Stimulated activated effector memory CD8-positive, alpha-beta T cell treated with anti-CD3 and anti-CD28 coated beads, Interleukin-12 subunit alpha, Interleukin-12 subunit beta, amount 100 ng/mL, for 72 hours (primary cell): Measurements from ENCODE around the gene PCDH9.

Experiments used
- ATAC-seq: fragments of 150-1000 bp; cut with Tn5 transposase; 2 replicates; pipeline ENCODE4 v1.10.0; 2021
- DNase-seq, 2 donors: peaks; one replicate each; pipeline ENCODE4 v3.0.0; 2021 to 2022; ENCODE audit warnings: low spot score in 2 of 2
- H3K27ac Mint-ChIP-seq: one replicate; pipeline ENCODE4 v1.8.0; 2022; ENCODE audit warnings: mild to moderate bottlenecking, mixed read lengths
- H3K36me3 Mint-ChIP-seq: one replicate; pipeline ENCODE4 v1.8.0; 2022; ENCODE audit warnings: mild to moderate bottlenecking, mixed read lengths
- H3K4me1 Mint-ChIP-seq: one replicate; pipeline ENCODE4 v1.8.0; 2022; ENCODE audit warnings: mixed read lengths
- H3K4me3 Mint-ChIP-seq: one replicate; pipeline ENCODE4 v1.8.0; 2022; ENCODE audit warnings: mild to moderate bottlenecking, mixed read lengths
- H3K9me3 Mint-ChIP-seq: one replicate; pipeline ENCODE4 v1.8.0; 2022; ENCODE audit warnings: mixed read lengths

PCDH9 gene

GRCh38 chr13:66849706-66850105, 380.4 kb downstream of the PCDH9 start:
- no peaks in the 10 kb centered on the region for H3K36me3 Mint-ChIP-seq
- no peak for ATAC-seq

GRCh38 chr13:66847541-66847940, 382.6 kb downstream of the PCDH9 start:
- no peak overlapping the region for H3K27ac Mint-ChIP-seq
- no peak overlapping the region for H3K4me3 Mint-ChIP-seq
- ATAC-seq: no peak
- no peaks in the 10 kb centered on the region for H3K36me3 Mint-ChIP-seq
- H3K9me3 Mint-ChIP-seq: peaks cover 18% of the 10 kb centered on the region
- no peaks in the 10 kb centered on the region for H3K4me1 Mint-ChIP-seq
- DNase-seq: no peak

More at GRCh38 chr13:66849706-66850105, 380.4 kb downstream of the PCDH9 start:
- H3K4me3 Mint-ChIP-seq: no peak overlapping the region
- H3K27ac Mint-ChIP-seq: no peak overlapping the region
- no peaks in the 10 kb centered on the region for H3K4me1 Mint-ChIP-seq
- DNase-seq: no peak
- H3K9me3 Mint-ChIP-seq: peaks cover 15% of the 10 kb centered on the region

- Mint-ChIP-seq H3K36me3 (no peaks in the 10 kb centered on the region), H3K27ac (no peak overlapping the region), H3K9me3 (peaks cover 16% of the 10 kb centered on the region), H3K4me3 (no peak overlapping the region), H3K4me1 (no peaks in the 10 kb centered on the region)
- ATAC-seq (no peak), DNase-seq (no peak)
Observed at GRCh38 chr13:66845393-66845792, 384.7 kb downstream of the PCDH9 start.

GRCh38 chr13:66844933-66845332, 385.2 kb downstream of the PCDH9 start:
- DNase-seq (no peak), ATAC-seq (no peak)
- no peak overlapping the region for H3K4me3 Mint-ChIP-seq
- H3K27ac Mint-ChIP-seq: no peak overlapping the region
- peaks cover 17% of the 10 kb centered on the region for H3K9me3 Mint-ChIP-seq
- H3K4me1 Mint-ChIP-seq: no peaks in the 10 kb centered on the region
- no peaks in the 10 kb centered on the region for H3K36me3 Mint-ChIP-seq

GRCh38 chr13:66842766-66843165, 387.4 kb downstream of the PCDH9 start:
- H3K9me3 Mint-ChIP-seq: peaks cover 20% of the 10 kb centered on the region
- ATAC-seq (no peak), DNase-seq (no peak)
- H3K4me1 Mint-ChIP-seq: no peaks in the 10 kb centered on the region
- no peak overlapping the region for H3K4me3 Mint-ChIP-seq
- H3K27ac Mint-ChIP-seq: no peak overlapping the region
- H3K36me3 Mint-ChIP-seq: no peaks in the 10 kb centered on the region

- DNase-seq (no peak), ATAC-seq (no peak)
- Mint-ChIP-seq H3K9me3 (peaks cover 26% of the 10 kb centered on the region), H3K4me1 (no peaks in the 10 kb centered on the region), H3K27ac (no peak overlapping the region), H3K36me3 (no peaks in the 10 kb centered on the region), H3K4me3 (no peak overlapping the region)
Observed at GRCh38 chr13:66840621-66841020, 389.5 kb downstream of the PCDH9 start.

GRCh38 chr13:66837246-66837645, 392.9 kb downstream of the PCDH9 start:
- no peaks in the 10 kb centered on the region for H3K36me3 Mint-ChIP-seq
- H3K27ac Mint-ChIP-seq: no peak overlapping the region
- H3K4me1 Mint-ChIP-seq: no peaks in the 10 kb centered on the region
- no peak overlapping the region for H3K4me3 Mint-ChIP-seq
- no peak for DNase-seq
- peaks cover 25% of the 10 kb centered on the region for H3K9me3 Mint-ChIP-seq
- ATAC-seq: no peak

GRCh38 chr13:66835040-66835628, 395.0 kb downstream of the PCDH9 start:
- H3K9me3 Mint-ChIP-seq: peaks cover 22% of the 10 kb centered on the region
- H3K36me3 Mint-ChIP-seq: no peaks in the 10 kb centered on the region
- ATAC-seq: no peak
- no peak for DNase-seq
- no peaks in the 10 kb centered on the region for H3K4me1 Mint-ChIP-seq
- H3K4me3 Mint-ChIP-seq: no peak overlapping the region
- no peak overlapping the region for H3K27ac Mint-ChIP-seq

- Mint-ChIP-seq H3K4me1 (no peaks in the 10 kb centered on the region), H3K4me3 (no peak overlapping the region), H3K27ac (no peak overlapping the region), H3K36me3 (no peaks in the 10 kb centered on the region), H3K9me3 (peaks cover 15% of the 10 kb centered on the region)
- DNase-seq (no peak), ATAC-seq (no peak)
Observed at GRCh38 chr13:66830940-66831716, 399.0 kb downstream of the PCDH9 start.

GRCh38 chr13:66829803-66830202, 400.3 kb downstream of the PCDH9 start:
- Mint-ChIP-seq H3K36me3 (no peaks in the 10 kb centered on the region), H3K27ac (no peak overlapping the region), H3K4me1 (no peaks in the 10 kb centered on the region), H3K4me3 (no peak overlapping the region), H3K9me3 (peaks cover 15% of the 10 kb centered on the region)
- DNase-seq (no peak), ATAC-seq (no peak)

GRCh38 chr13:66826398-66826797, 403.7 kb downstream of the PCDH9 start:
- DNase-seq: no peak
- Mint-ChIP-seq H3K9me3 (peaks cover 8% of the 10 kb centered on the region), H3K4me3 (no peak overlapping the region), H3K36me3 (no peaks in the 10 kb centered on the region), H3K4me1 (no peaks in the 10 kb centered on the region), H3K27ac (no peak overlapping the region)
- ATAC-seq: no peak

GRCh38 chr13:66821551-66821950, 408.6 kb downstream of the PCDH9 start:
- ATAC-seq (no peak), DNase-seq (no peak)
- H3K4me1 Mint-ChIP-seq: no peaks in the 10 kb centered on the region
- no peaks in the 10 kb centered on the region for H3K36me3 Mint-ChIP-seq
- no peak overlapping the region for H3K4me3 Mint-ChIP-seq
- H3K27ac Mint-ChIP-seq: no peak overlapping the region
- H3K9me3 Mint-ChIP-seq: peaks cover 5% of the 10 kb centered on the region

GRCh38 chr13:66811455-66811854, 418.7 kb downstream of the PCDH9 start:
- no peak overlapping the region for H3K27ac Mint-ChIP-seq
- no peak overlapping the region for H3K4me3 Mint-ChIP-seq
- DNase-seq (no peak), ATAC-seq (no peak)
- H3K36me3 Mint-ChIP-seq: no peaks in the 10 kb centered on the region
- peaks cover 11% of the 10 kb centered on the region for H3K9me3 Mint-ChIP-seq
- no peaks in the 10 kb centered on the region for H3K4me1 Mint-ChIP-seq

- no peak for ATAC-seq
- no peak for DNase-seq
- Mint-ChIP-seq H3K9me3 (peaks cover 11% of the 10 kb centered on the region), H3K36me3 (no peaks in the 10 kb centered on the region), H3K4me3 (no peak overlapping the region), H3K4me1 (no peaks in the 10 kb centered on the region), H3K27ac (no peak overlapping the region)
Observed at GRCh38 chr13:66809485-66809884, 420.7 kb downstream of the PCDH9 start.

GRCh38 chr13:66807251-66807650, 422.9 kb downstream of the PCDH9 start:
- Mint-ChIP-seq H3K4me1 (no peaks in the 10 kb centered on the region), H3K9me3 (peaks cover 15% of the 10 kb centered on the region), H3K27ac (no peak overlapping the region), H3K36me3 (no peaks in the 10 kb centered on the region), H3K4me3 (no peak overlapping the region)
- DNase-seq (no peak), ATAC-seq (no peak)

- no peak for DNase-seq
- no peaks in the 10 kb centered on the region for H3K4me1 Mint-ChIP-seq
- no peak overlapping the region for H3K27ac Mint-ChIP-seq
- no peak for ATAC-seq
- no peaks in the 10 kb centered on the region for H3K36me3 Mint-ChIP-seq
- peaks cover 13% of the 10 kb centered on the region for H3K9me3 Mint-ChIP-seq
- H3K4me3 Mint-ChIP-seq: no peak overlapping the region
Observed at GRCh38 chr13:66805657-66806056, 424.5 kb downstream of the PCDH9 start.
